Spleen (tissue), 11 donors: Measurements from ENCODE around the gene IZUMO1R. TPM values are rescaled to one million over a fixed set of nuclear protein-coding genes. Genes with fewer than 3 reads are reported as not detected.
"Not testable (repeated sequence)": the region's sequence is repeated elsewhere in the genome, so short reads cannot be mapped to it uniquely, and the experiment has no call there.

ENCODE experiments used
- DNase-seq: peaks from one replicate; pipeline ENCODE4 v3.0.0-alpha.2; 2020
- H3K27ac ChIP-seq, 8 donors: fragments of 200-600 bp; sonication (generic) in 7 of 8; 1 replicate in 4 of 8; 2 replicates in 4 of 8; pipeline versions ENCODE4 v1.5.0 to v1.8.0; 2016 to 2021; ENCODE audit warnings: inconsistent platforms in 4 of 8, mild to moderate bottlenecking in 4 of 8, moderate library complexity in 1 of 8
- H3K27me3 ChIP-seq, 7 donors: fragments of 200-600 bp; sonication (generic) in 6 of 7; replicated peaks in 1 of 7; 1 replicate in 4 of 7; 2 replicates in 3 of 7; pipeline versions ENCODE4 v1.5.0 to v1.8.0; 2016 to 2021; ENCODE audit warnings: inconsistent platforms in 3 of 7, mild to moderate bottlenecking in 1 of 7
- H3K36me3 ChIP-seq, 6 donors: fragments of 200-600 bp; sonication (generic) in 5 of 6; 1 replicate in 4 of 6; 2 replicates in 2 of 6; pipeline versions ENCODE4 v1.5.0 to v1.8.0; 2016 to 2021; ENCODE audit warnings: inconsistent platforms in 2 of 6
- H3K4me1 ChIP-seq, 6 donors: fragments of 200-600 bp; sonication (generic) in 5 of 6; 1 replicate in 3 of 6; 2 replicates in 3 of 6; pipeline versions ENCODE4 v1.5.0 to v1.8.0; 2016 to 2021; ENCODE audit warnings: inconsistent platforms in 3 of 6
- H3K4me3 ChIP-seq, 8 donors: fragments of 200-600 bp; sonication (generic) in 7 of 8; 1 replicate in 4 of 8; 2 replicates in 4 of 8; pipeline versions ENCODE4 v1.5.0 to v1.8.0; 2016 to 2021; ENCODE audit warnings: inconsistent platforms in 4 of 8, mild to moderate bottlenecking in 4 of 8, moderate library complexity in 2 of 8
- H3K9me3 ChIP-seq, 8 donors: fragments of 200-600 bp; sonication (generic) in 7 of 8; 1 replicate in 4 of 8; 2 replicates in 4 of 8; pipeline versions ENCODE4 v1.5.0 to v1.8.0; 2016 to 2021; ENCODE audit warnings: inconsistent platforms in 4 of 8
- CTCF ChIP-seq, 11 experiments: fragments of 200-600 bp in 7 of 11; fragments of 450-650 bp in 4 of 11; sonication (generic) in 4 of 11; IDR thresholded peaks in 8 of 11; conservative IDR thresholded peaks in 3 of 11; 1 replicate in 7 of 11; 2 replicates in 4 of 11; pipeline versions ENCODE4 v1.4.0 to v1.8.0; 2016 to 2021; ENCODE audit warnings: antibody characterized with exemption in 11 of 11, inconsistent platforms in 4 of 11, mild to moderate bottlenecking in 1 of 11
- POLR2A ChIP-seq, 3 donors: fragments of 450-650 bp; IDR thresholded peaks; one replicate each; pipeline ENCODE4 v1.5.1; 2017; ENCODE audit warnings: antibody characterized with exemption in 3 of 3, mild to moderate bottlenecking in 1 of 3
- POLR2AphosphoS5 ChIP-seq, 3 donors: sonication (generic); formaldehyde crosslinking; IDR thresholded peaks; one replicate each; pipeline ENCODE4 v1.5.1; 2017; ENCODE audit warnings: antibody characterized with exemption in 3 of 3
- WGBS, 5 donors: extraction: QIAGEN DNeasy Blood & Tissue Kit in 3 of 5; methylation state at CpG; one replicate each; pipeline versions ENCODE4 v1.1.5 to v1.1.7; 2013 to 2018; 5-methylcytosine and 5-hydroxymethylcytosine counted together
- intact Hi-C: fragments of 100-400 bp; cut with DNase I; formaldehyde crosslinking; loops from one replicate; pipeline ENCODE4 v1.15.0; 2023; ENCODE audit warnings: low total_unique reads
- polyA plus RNA-seq, 3 donors: library from polyadenylated mRNA; stranded (reverse); fragments of 200-250 nt; gene quantifications; one replicate each; pipeline ENCODE4 v1.2.1, GENCODE V29; 2013
- total RNA-seq, 7 donors: library from RNA; depleted of rRNA in 3 of 7; stranded (reverse); fragments of >200 nt in 3 of 7; fragmentation: NEBNext Ultra II Directional in 4 of 7; extraction: Animal tissue kit (Norgen Biotek cat#: 25700) in 4 of 7; gene quantifications; one replicate each; pipeline versions ENCODE4 v1.1.0 to v1.2.1, GENCODE V29; 2016 to 2021
- donor health status: healthy with polysubstance abuse.
- donor health status: DM: no; HTN: no; CAD: no; lungs with moderate emphysema.
- donor health status: DM: no; HTN: no; CAD: no.
- donor health status: Bipolar disorder and iron deficiency.
- donor health status: healthy.
- donor health status: DM: no; HTN: no; CAD: no.
- donor health status: DM: yes; HTN: yes; CAD: no.

IZUMO1R gene
- total and polyA plus RNA-seq, 10 donors, result not detected

GRCh38 chr11:94275961-94276360, 28.4 kb upstream of the IZUMO1R start:
- H3K4me3 ChIP-seq, result no peak overlapping the region
- no peaks in the 10 kb centered on the region for H3K36me3 ChIP-seq
- 77 to 94% (median 90%) methylated on average over 3 of the region's 3 CpGs for WGBS, 5 donors
- no peak for DNase-seq
- H3K9me3 ChIP-seq, result peaks cover 0 to under 1% (median 0%) of the 10 kb centered on the region in 8 donors
- intact Hi-C loops, result no loop called here
- TF ChIP-seq CTCF (IDR thresholded peaks at IDR 0.05 in 8 of 11, conservative IDR thresholded peaks at IDR 0.05 in 3 of 11), result no peak
- no peak for TF ChIP-seq POLR2A (IDR thresholded peaks at IDR 0.05)
- no peak for TF ChIP-seq POLR2AphosphoS5 (IDR thresholded peaks at IDR 0.05)
- H3K4me1 ChIP-seq, result no peaks in the 10 kb centered on the region
- H3K27ac ChIP-seq, result no peak overlapping the region
- H3K27me3 ChIP-seq, result no peaks in the 10 kb centered on the region

GRCh38 chr11:94276943-94277342, 27.4 kb upstream of the IZUMO1R start:
- intact Hi-C loops, result no loop called here
- Histone ChIP-seq H3K4me1 (no peaks in the 10 kb centered on the region), H3K4me3 (no peak overlapping the region), H3K9me3 (no peaks in the 10 kb centered on the region), H3K27me3 (no peaks in the 10 kb centered on the region), H3K36me3 (no peaks in the 10 kb centered on the region), H3K27ac (no peak overlapping the region)
- WGBS, 5 donors, result 76 to 89% (median 84%) methylated on average over 5 of the region's 5 CpGs
- TF ChIP-seq POLR2AphosphoS5 (IDR thresholded peaks at IDR 0.05) (no peak), CTCF (IDR thresholded peaks at IDR 0.05 in 8 of 11, conservative IDR thresholded peaks at IDR 0.05 in 3 of 11) (no peak), POLR2A (IDR thresholded peaks at IDR 0.05) (no peak)
- no peak for DNase-seq

GRCh38 chr11:94278207-94278606, 26.2 kb upstream of the IZUMO1R start:
- H3K4me3 ChIP-seq, H3K27me3 ChIP-seq, H3K36me3 ChIP-seq, DNase-seq, H3K27ac ChIP-seq, intact Hi-C loops, H3K9me3 ChIP-seq, H3K4me1 ChIP-seq: not testable (repeated sequence)
- 56 to 70% (median 65%) methylated on average over 4 of the region's 4 CpGs for WGBS, 5 donors

GRCh38 chr11:94279996-94280395, 24.4 kb upstream of the IZUMO1R start:
- Histone ChIP-seq H3K4me1 (no peaks in the 10 kb centered on the region), H3K27ac (no peak overlapping the region), H3K27me3 (no peaks in the 10 kb centered on the region), H3K4me3 (no peak overlapping the region), H3K36me3 (no peaks in the 10 kb centered on the region), H3K9me3 (no peaks in the 10 kb centered on the region)
- TF ChIP-seq CTCF (IDR thresholded peaks at IDR 0.05 in 8 of 11, conservative IDR thresholded peaks at IDR 0.05 in 3 of 11) (no peak), POLR2AphosphoS5 (IDR thresholded peaks at IDR 0.05) (no peak), POLR2A (IDR thresholded peaks at IDR 0.05) (no peak)
- intact Hi-C loops, result no loop called here
- DNase-seq, result no peak
- WGBS, 5 donors, result 84 to 92% (median 91%) methylated on average over 3 of the region's 3 CpGs

GRCh38 chr11:94281324-94281723, 23.1 kb upstream of the IZUMO1R start:
- H3K27me3 ChIP-seq, result no peaks in the 10 kb centered on the region
- H3K9me3 ChIP-seq, result no peaks in the 10 kb centered on the region
- H3K36me3 ChIP-seq, result no peaks in the 10 kb centered on the region
- TF ChIP-seq CTCF (IDR thresholded peaks at IDR 0.05 in 8 of 11, conservative IDR thresholded peaks at IDR 0.05 in 3 of 11) (no peak), POLR2A (IDR thresholded peaks at IDR 0.05) (no peak), POLR2AphosphoS5 (IDR thresholded peaks at IDR 0.05) (no peak)
- H3K27ac ChIP-seq, result no peak overlapping the region
- intact Hi-C loops, result no loop called here
- DNase-seq, result no peak
- WGBS, 5 donors, result 83 to 94% (median 88%) methylated on average over 2 of the region's 2 CpGs
- no peaks in the 10 kb centered on the region for H3K4me1 ChIP-seq
- H3K4me3 ChIP-seq, result no peak overlapping the region
